Measurements from ENCODE around the gene PRMT7. TPM values are rescaled to one million over a fixed set of nuclear protein-coding genes. Genes with fewer than 3 reads are reported as not detected.

PRMT7 gene
- total and polyA plus RNA-seq, 2 of the 8 experiments (the other 6 are each of a cell fraction or from before 2014, with no cell fraction given), result 48.2 to 49.3 TPM

DNA sequence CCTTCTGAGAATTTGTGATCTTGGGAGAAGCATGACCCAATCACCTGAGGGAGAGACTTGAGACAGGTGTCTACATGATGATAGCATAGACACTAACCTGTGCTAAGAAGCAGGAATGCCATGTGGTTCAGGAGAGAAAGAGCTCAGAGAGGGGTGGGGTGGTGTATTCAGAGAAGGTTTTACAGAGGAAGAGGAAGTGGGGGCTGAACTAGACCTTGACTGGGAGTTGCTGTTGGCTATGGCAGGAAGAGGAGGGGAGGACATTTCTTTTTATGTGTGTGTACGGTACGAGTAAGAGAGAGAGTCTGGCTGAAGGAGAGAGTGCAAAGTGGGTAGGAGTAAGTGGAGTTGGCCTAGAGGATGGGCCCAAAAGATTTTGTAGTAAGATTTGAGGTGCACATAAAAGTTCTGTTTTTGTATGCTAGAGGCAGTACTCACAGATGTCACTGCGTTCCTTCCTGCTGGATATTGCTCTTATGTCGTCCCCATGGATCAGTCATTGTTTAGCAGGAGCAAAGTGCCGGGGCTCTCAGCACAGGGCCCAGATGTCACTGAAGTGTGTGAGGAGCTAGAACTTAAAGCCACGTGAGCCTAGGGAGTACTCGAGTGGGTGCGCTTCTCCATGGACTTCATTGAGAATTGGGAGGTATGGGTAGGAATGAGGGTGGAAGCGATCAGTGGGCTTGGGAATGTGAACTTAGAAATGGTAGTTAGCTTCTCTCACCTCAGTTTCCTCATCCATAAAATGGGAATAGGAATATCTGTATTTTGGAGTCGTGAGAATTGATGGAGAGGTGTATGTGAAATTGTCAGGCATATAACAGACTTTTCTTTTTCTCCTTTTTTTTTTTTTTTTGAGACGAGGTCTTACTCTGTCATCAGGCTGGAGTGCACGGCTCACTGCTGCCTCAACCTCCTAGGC, 24.4 kb upstream of the PRMT7 start (continued):
- TF ChIP-seq EP300 (IDR thresholded peaks at IDR 0.05; ENCODE audit: borderline replicate concordance in 1 of 2, low read depth in 2 of 2, low read length in 2 of 2) (no peak), EZH2 (IDR thresholded peaks at IDR 0.05; ENCODE audit: low read depth, low read length, severe bottlenecking) (no peak)
